ENCODE measurements around the gene SYT2.
A peak's percentile ranks its signal among the peaks of the same experiment; 100 is the strongest.
"Not testable (repeated sequence)": the region's sequence is repeated elsewhere in the genome, so short reads cannot be mapped to it uniquely, and the experiment has no call there.

SYT2 gene
- 0 to 5.8 (median 0) reads per million in 17 experiments for total RNA-seq

DNA sequence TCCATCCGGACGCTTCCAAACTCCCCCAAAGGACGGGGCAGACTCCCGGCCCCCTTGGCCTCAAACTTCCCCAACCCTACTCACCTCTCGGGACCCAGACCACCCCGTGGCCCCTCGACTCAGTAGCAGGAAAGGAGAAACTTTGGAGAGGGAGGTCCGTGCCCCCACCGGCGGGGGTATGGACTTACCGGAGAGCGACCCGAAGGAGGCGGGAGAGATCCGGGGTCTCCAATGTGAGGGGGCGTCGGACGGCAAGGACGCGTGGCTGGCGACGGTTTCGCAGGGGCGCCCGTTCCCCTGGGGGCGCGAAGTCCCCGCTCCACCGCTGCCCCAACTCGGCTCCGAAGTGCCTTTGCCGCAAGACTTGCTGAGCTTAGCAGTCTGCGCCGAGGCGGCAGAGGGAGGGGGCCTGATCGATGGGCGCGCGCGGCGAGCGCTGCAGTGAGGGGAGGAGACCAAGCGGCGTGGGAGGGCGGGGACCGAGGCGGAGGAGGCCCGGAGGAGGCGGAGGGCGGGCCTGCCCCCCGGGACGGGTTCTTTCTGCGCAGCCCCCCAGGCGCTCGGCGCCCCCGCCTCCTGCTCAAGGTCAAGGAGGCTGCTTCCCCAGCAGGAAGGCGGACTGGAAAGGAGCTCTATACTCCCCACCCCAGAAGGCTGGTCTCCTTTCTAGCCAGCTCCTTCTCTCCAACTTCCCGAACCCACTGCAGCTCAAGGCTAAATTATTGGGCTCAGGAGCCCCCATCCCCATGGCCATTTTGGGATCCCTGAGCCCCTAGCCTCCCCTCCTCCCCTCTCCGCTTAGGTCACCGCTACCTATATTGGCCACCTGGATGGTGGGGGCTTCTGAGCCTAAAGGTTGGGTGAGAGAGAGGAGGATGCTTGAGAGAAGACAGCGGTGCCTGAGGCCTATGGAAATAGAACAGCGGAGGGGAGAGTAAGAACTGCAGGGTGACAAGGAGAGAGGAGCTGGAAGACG, at the start of gene SYT2:
Gene SYT2 (minus strand): TSS at position 385 of the 976 bp plus-strand sequence. CDS start 104,682 bp downstream, outside the sequence.
- DNase-seq, result peak in 1 of 4 experiments; percentile 11

DNA sequence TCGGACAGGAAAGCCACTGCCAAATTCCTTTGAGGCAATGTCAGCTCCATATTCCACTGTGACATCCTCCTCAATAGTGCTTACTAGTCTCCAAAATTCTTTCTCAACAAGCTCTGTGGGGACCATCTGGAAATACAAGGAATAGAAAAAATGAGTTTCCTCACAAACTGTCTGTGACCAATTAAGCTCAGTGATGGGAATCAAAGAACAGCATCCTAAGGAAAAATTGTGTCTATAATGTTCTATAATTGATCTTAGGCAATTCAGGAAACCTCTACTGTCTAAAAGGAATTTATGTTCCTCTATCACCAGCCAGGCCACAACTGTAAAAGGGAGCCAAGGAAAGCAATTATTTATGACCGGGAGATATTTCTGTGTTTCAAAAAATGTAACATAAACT, 46.1 kb upstream of the SYT2 start:
- no peak for DNase-seq

- no peak for DNase-seq
Observed at GRCh38 chr1:202754293-202754692, 44.0 kb upstream of the SYT2 start.

- DNase-seq, result peak; percentile 45 to 78 (median 62)
Observed at GRCh38 chr1:202752774-202753173, 42.5 kb upstream of the SYT2 start.

- DNase-seq, result peak in 1 of 4 experiments; percentile 8
Observed at GRCh38 chr1:202750761-202751160, 40.5 kb upstream of the SYT2 start.

GRCh38 chr1:202750024-202750423, 39.8 kb upstream of the SYT2 start:
- no peak for DNase-seq

DNA sequence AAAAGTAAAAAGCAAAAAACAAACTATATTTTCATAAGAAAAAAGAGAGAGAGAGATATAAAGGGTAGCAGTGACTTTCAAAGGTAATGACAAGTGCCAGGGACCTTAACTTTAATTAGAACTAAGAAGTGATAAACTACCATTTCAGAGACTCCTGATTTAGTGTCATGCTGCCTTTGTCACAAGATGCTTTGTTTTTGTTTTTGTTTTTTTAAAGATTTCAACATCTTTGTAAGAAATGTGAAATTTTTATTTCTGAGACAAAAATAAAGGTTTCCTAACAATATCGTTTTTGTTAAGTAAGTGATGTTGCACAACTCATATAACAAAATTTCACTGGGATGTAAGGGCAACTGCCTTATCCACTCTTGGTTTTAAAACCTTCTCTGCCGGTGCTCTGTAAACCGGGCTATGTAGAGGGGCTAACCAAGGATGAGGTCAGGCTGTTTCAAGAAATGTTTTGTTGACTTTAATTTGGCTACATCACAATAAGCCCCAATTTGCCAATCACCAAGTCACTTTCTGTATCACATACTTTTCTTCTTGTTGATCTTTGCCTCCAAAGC, 35.2 kb upstream of the SYT2 start:
- peak in 2 of 4 experiments; percentile 38 to 46 for DNase-seq

DNA sequence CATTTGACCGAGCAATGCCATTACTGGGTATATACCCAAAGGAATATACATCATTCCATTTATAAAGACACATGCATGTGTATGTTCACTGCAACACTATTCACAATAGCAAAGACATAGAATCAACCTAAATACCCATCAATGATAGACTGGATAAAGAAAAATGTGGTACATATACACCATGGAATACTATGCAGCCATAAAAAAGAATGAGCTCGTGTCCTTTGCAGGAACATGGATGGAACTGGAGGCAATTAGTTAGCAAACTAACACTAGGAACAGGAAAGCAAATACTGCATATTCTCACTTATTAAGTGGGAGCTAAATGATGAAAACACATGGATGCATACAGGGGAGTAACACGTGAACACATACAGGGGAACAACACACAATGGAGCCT, 34.5 kb upstream of the SYT2 start:
- not testable (repeated sequence) for DNase-seq

- no peak for DNase-seq
Observed at GRCh38 chr1:202742496-202742895, 32.2 kb upstream of the SYT2 start.

GRCh38 chr1:202733251-202733650, 23.0 kb upstream of the SYT2 start:
- no peak for DNase-seq

DNA sequence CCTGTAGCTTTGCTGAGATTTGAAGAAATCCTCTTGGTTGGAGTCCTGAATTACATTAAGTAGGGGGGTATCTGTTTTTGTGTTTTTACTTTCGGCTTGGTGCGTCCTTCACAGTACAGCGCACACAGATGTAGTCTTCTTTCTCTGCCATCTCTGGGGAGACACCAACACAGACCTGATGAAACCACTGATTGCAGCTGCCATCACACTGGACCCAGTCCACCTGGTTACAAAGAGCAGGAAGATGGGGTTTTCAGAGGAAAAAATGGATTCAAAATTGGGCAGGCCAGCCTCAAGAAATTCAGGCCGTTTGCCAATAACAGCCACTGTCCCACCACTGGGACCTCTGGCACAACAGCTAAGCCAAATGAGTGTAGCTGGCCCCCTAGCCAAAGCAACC, 18.7 kb upstream of the SYT2 start:
- DNase-seq, result no peak

DNA sequence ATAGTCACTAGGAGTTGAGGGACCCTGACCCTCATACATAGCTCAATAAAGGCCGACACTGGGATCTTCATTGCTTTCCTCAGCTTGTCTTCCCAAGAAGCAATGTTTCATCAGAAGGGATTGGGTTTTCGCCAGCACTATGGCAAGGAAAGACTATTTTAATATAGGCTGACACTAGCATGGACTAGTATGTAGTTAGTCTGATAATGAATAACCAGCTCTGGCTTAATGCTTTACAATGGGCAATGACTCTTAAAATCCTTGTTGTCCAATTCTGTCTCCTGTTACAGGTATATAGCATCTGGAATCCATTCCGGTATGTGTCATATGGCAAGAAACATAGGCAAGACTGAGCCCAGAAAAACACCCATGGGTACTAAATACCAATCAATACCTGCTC, 15.3 kb upstream of the SYT2 start:
- DNase-seq, result no peak

DNA sequence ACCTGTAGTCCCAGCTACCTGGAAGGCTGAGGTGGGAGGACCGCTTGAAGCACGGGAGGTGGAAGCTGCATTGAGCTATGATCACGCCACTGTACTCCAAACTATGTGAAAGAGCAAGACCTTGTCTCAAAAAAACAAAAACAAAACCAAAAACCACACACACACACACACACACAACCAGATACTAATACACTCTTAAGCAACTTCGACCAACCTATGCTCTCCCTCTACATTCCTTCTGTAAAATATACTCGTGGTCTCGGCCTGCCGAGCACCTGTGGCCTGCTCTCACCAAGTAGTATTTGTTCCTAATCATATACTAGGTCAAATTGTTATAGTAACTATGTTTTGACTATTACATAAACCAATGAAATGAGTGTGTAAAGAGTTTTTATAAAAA, 13.5 kb upstream of the SYT2 start:
- DNase-seq, result no peak

DNA sequence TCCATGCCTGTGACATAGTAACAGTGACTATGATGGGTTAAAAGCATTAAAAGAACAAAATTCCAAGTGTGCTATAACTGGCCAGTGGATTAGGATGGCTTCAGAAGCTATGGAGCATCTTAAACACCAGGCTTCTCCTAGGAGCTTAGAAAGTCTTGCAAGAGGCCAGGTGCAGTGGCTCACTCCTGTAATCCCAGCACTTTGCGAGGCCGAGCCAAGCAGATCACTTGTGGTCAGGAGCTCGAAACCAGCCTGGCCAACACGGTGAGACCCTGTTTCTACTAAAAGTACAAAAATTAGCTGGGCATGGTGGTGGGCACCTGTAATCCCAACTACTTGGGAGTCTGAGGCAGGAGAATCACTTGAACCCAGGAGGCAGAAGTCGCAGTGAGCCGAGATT, 12.8 kb upstream of the SYT2 start:
- DNase-seq, result not testable (repeated sequence)

DNA sequence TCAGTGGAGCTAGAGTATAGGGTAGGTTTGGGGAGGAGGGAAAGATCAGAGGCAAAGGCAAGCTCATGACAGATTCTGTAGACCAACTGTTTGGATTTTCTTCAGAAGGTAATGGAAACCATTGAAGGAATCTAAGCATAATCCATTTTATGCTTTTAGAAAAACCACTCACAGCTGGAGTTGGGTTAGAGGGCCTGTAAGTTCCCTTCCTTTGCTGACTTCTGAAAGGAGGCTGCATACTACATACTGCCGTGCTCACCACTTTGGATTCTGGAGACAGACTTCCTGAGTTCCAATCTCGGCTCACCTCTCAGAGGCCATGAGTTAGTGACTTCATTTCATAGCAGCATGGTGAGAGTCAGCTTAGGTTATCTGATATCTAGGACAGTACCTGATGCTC, 6.4 kb upstream of the SYT2 start:
- no peak for DNase-seq

- DNase-seq, result not testable (repeated sequence)
Observed at GRCh38 chr1:202714202-202714601, 3.9 kb upstream of the SYT2 start.

- DNase-seq, result no peak
Observed at GRCh38 chr1:202713110-202713509, 2.9 kb upstream of the SYT2 start.

DNA sequence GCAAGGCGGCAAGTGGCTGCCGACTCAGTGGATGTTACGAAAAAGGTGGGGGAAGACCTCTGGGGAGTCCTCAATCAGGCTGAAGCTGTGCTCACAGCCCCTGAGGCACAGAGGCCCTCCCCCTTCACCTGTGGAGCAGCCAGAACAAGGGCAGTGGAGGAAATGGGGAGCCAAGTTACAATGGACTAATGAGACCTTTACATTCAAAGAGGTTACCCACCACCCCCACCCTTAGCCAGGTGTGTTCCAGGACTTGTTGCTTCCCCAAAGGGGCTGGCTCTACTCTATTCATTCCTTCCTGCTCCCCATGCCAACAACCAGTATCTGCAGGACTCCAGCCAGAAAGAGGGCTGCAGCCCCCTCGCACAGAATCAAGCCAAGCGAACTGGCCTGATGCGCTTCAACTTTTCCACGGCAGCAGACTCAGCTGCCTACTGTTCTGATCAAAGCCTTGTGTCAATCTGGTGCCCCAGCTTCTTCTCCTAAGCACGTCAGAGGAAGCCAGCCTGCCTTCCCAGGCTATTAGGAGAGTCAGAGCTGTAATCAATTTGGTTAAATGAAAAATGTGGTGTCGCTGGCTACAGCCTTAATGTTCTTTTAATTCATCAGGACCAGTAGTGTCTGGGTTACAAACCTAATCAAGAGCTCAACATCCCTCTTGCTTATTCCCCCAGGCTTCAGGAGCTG, 1.8 kb upstream of the SYT2 start:
- no peak for DNase-seq

DNA sequence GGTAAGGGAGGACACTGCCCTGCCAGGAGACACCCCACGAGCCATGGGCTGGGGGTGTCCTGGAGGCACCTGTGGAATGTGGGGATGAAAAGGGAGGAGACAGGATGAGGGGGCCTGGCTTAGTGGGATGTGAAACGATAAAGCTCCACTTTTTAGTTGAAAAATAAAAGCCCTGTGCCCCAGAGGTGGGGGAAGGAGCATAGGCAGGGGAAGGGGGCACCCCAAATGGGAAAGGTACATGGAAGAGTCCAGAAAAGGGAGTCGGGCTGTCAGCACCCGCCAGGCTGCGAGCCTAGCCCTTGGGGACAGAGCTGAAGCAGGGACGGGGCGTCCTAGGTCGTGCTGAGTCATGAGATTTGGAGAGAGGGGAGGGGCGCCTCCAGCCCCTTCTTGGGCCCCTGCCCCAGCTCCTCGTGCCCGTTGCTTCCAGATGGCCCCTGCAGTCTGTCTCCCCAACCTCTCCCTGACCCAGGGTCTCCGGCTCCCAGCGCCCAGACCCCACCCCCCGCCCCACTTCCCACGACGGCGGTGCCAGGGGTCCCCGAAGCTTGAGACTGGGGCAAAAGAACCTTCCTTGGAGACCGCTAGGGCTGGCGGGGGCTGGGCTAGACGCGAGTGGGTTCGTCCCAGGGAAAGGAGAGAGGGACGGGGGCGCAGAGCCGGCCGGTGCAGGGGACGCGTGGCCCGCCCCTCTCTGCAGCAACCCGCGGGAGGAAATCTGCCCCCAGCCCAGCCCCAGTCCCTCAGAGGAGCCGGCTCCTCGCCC, 795 bp downstream of the SYT2 start:
- no peak for DNase-seq

DNA sequence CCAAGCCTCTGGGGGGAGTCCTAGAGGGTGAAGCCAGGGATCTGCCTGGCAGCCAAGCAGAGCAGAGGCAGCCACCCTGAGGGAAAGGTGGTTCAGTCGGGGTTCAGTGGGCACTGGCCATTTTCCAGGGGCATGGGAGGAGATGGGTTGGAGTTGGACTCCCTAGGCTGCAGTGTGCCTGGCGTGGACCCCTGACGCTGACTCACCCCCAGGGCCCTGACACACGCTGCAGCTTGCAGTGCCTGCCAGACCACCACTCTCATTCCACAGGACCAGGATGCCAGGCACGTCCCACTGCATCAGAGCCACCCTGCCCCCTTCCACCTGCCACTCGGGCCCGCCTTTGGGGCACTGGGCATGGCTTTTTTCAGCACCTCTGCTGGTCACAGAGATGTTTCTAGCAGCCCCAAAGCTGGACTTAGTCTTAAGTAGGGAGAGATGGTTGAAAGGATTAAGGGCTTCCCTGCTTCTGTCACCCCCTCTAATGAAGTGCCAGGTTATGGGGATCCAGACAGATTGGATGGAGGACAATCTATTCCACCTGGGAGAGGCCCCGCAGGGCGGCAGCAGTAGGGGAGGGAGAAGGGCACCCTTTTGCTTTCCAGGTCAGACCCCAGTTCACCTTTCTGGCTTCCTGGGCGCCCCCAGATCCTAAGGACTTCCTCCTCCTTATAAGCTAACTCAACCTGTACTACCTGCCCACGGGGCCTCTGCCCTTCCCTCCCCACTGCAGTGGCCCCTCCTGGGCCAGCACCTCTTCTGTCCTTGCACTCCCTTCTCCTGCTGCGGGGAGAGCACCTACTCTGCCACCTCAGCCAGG, 1.6 kb downstream of the SYT2 start:
- no peak for DNase-seq

- no peak for DNase-seq
Observed at GRCh38 chr1:202706851-202707250, 3.4 kb downstream of the SYT2 start.

DNA sequence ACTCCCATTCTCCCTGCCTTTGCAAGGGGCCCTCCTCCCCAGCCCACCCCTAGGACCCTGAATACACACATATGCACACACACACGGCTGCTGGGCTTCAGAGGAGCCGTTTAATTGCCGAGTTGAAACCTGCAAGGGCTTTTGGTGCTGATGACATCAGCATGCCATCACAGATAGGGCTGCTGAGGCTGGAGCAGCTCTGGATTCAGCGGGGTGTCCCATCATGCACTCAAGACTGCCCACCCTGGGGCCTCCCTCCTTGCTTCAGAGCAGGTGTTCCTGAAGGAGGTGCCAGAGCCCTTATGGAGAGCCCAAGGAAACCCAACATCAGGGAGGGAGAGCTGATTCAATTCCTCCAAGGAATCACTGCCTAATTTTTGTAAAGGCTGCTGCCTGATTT, 5.7 kb downstream of the SYT2 start:
- no peak for DNase-seq

All from suppressor macrophage (primary cell).